Coronary artery (tissue), 2 donors: ENCODE results near the gene CLCN2.

ENCODE experiments used
- DNase-seq: peaks from one replicate; pipeline ENCODE4 v3.0.0-alpha.2; 2017; ENCODE audit warnings: low spot score
- H3K27ac ChIP-seq, 2 donors: fragments of 200-600 bp; sonication (generic); one replicate each; pipeline ENCODE4 v1.5.1; 2016 to 2019
- H3K4me3 ChIP-seq: fragments of 200-600 bp; sonication (generic); 2 replicates; pipeline ENCODE4 v1.5.1; 2016; ENCODE audit warnings: mild to moderate bottlenecking, moderate library complexity
- CTCF ChIP-seq: fragments of 200-600 bp; sonication (generic); IDR thresholded peaks from one replicate; pipeline ENCODE4 v1.5.1; 2019; ENCODE audit warnings: antibody characterized with exemption

CLCN2 gene

DNA sequence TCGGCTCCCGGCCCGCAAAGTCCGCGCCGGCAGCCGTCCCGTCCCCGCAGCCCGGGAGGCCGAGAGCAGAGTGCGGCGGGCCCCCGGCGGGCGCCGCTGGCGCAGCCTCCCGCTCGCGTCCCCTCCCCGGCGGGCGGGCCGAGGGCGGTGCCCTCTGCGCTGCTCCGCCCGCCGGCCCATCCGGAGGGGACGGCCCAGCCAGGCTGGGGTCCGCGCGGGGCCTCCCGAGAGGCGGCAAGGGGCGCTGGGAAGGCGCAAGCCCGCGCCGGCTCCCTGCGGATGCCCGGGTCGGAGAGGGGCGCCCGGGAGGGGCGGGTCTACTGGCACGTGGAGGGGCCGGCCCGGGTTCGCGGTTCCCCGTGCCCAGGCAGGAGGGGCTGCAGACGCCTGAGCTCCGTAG is at the start of gene CLCN2, which contains the start of gene POLR2H:
CLCN2 (minus strand) TSS at position 74 of the 400 bp plus-strand sequence. CDS start 126 bp downstream, outside the sequence.
POLR2H (plus strand) TSS at position 179 of the 400 bp plus-strand sequence. CDS start 1,783 bp downstream, outside the sequence.
- peak within 1 kb of the TSS; percentile 77 for H3K4me3 ChIP-seq
- TF ChIP-seq CTCF = no peak
- H3K27ac ChIP-seq = peak within 1 kb of the TSS; percentile 92 to 100
- no peak for DNase-seq

DNA sequence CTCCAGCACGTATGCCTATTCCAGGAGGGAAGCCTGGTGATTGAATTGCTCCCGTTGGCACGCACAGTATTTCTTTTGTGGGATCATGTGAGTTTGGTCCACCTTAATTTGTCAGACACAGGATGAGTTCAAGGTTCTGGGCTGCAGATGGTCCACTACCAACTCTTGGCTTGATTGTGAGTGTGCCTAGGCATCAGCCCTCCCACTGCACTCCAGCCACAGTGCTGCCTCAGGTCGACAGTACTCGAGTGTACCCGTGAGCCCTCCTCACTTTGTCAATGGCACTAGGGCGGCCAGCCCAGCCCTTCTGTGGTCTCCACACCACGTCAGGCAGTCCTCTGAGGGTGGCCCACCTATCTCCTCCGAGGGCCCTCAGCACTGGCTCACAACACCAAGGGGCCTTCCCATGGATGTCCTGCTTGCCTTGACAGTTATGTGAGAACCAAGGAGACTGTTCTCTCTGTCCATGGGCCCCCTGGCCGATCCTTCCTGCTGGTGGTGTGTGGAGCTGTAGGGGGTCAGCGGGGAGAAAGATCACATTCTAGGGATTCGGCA is 48.6 kb upstream of the CLCN2 start:
- no peak for DNase-seq
- Histone ChIP-seq H3K4me3 (no peak overlapping the region), H3K27ac (no peak overlapping the region)
- no peak for TF ChIP-seq CTCF

- DNase-seq = no peak
- no peak for TF ChIP-seq CTCF
- Histone ChIP-seq H3K4me3 (no peak overlapping the region), H3K27ac (no peak overlapping the region)
Observed at GRCh38 chr3:184409331-184409926, 48.0 kb upstream of the CLCN2 start.

DNA sequence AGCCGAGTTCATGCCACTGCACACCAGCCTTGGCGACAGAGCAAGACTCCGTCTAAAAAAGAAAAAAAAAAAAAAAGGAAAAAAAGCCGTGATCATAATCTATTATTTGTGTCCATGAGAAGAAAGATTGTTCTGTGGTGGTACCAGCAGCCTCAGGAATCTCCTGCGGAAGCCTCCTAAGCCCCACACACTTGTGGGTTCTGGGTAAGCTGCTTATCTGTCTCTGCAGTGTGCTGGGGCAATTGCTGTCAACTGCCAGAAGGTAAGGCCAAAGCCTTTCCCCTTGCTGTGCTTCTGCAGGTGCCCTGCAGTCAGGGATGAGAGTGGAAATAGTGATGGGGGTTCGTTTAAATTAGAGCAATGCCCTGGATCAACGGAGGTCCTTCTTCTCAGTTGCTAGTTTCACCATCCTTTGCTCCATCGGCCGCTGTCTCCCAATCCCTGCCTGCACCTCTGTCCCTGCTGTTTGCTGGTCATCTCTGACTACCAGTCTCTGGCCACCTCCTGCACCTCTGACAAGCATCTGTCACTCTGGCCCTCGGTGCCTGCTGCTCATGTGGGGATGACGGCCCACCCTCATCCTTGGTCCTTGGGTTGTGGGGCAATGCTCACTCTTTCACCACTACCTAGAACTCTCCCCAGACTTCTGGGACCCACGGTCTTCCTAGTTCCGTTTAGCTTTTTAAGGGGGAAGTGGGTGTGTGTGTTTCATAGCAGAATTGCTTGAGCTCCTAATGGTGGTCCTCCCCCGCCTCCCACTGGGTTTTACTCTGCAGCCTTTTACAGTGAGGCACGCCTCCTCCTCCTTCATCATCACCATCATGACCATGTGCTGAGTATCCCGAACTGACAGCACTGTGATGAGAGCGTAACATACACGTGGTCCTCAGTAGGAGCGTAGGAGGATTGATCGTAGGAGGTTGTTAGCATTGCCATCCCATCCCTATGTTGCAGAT is 43.9 kb upstream of the CLCN2 start:
- no peak for TF ChIP-seq CTCF

GRCh38 chr3:184399410-184399809 is 38.0 kb upstream of the CLCN2 start:
- H3K27ac ChIP-seq = peak overlapping the region in 1 of 2 donors; percentile 15
- TF ChIP-seq CTCF = no peak
- H3K4me3 ChIP-seq = peak overlapping the region; percentile 9
- DNase-seq = no peak

More for the DNA sequence above, 43.9 kb upstream of the CLCN2 start:
- DNase-seq = no peak
- Histone ChIP-seq H3K27ac (no peak overlapping the region), H3K4me3 (no peak overlapping the region)

GRCh38 chr3:184395320-184395660 is 33.9 kb upstream of the CLCN2 start:
- no peak for TF ChIP-seq CTCF
- no peak for DNase-seq
- Histone ChIP-seq H3K27ac (no peak overlapping the region), H3K4me3 (no peak overlapping the region)
